ENCODE results near the gene CDKAL1. TPM values are rescaled to one million over a fixed set of nuclear protein-coding genes. Genes with fewer than 3 reads are reported as not detected.

CDKAL1 gene
- total RNA-seq, 1 donor from 2014 or later, result 11.3 TPM

Small RNA genes lying within 50 kb of the gene (small RNA-seq; reads per million reads assigned to genes)
- gene RF00019 (not detected), gene RNU6-150P (not detected)

Other genes with a start within 250 kb of the CDKAL1 start
- 4.4 TPM for gene E2F3, start 132.6 kb upstream of the CDKAL1 start, total RNA-seq

Measured in vagina (tissue), 1 donor.